Keratinocyte (primary cell): ENCODE results near the gene ADAM15. TPM values are rescaled to one million over a fixed set of nuclear protein-coding genes. Genes with fewer than 3 reads are reported as not detected.

Source experiments
- DNase-seq: peaks from one replicate; pipeline ENCODE4 v3.0.0-alpha.2; 2011; ENCODE audit warnings: low read depth, missing footprints, low spot score
- FAIRE-seq: peaks from 2 replicates; lab custom pipeline; 2011; peaks lifted over from hg19 to GRCh38; lab: Jason Lieb, UNC
- H2AFZ ChIP-seq: 2 replicates; pipeline ENCODE4 v1.6.0; 2012; ENCODE audit warnings: low read length, control low read depth, inconsistent platforms; ENCODE audit not compliant: control insufficient read depth
- H3K27ac ChIP-seq: 2 replicates; pipeline ENCODE4 v1.5.1; 2011; ENCODE audit warnings: low read length; ENCODE audit not compliant: control insufficient read depth, insufficient read depth
- H3K27me3 ChIP-seq: 3 replicates; pipeline ENCODE4 v1.6.0; 2011; ENCODE audit warnings: low read length; ENCODE audit not compliant: control insufficient read depth, insufficient read depth; ENCODE audit errors: extremely low read depth
- H3K36me3 ChIP-seq, 2 experiments: 2 replicates in 1 of 2; 3 replicates in 1 of 2; pipeline ENCODE4 v1.5.1; 2011; ENCODE audit warnings: low read length in 2 of 2, mild to moderate bottlenecking in 1 of 2; ENCODE audit not compliant: control insufficient read depth in 2 of 2, insufficient read depth in 2 of 2; ENCODE audit errors: extremely low read depth in 1 of 2
- H3K4me1 ChIP-seq: 3 replicates; pipeline ENCODE4 v1.5.1; 2011; ENCODE audit warnings: low read length; ENCODE audit not compliant: control insufficient read depth, insufficient read depth; ENCODE audit errors: extremely low read depth
- H3K4me2 ChIP-seq: 3 replicates; pipeline ENCODE4 v1.6.0; 2011; ENCODE audit warnings: low read depth, low read length; ENCODE audit not compliant: control insufficient read depth, insufficient read depth; ENCODE audit errors: extremely low read depth
- H3K4me3 ChIP-seq, 3 experiments: fragments of 200-600 bp in 1 of 3; sonication (generic) in 1 of 3; 2 replicates in 2 of 3; 3 replicates in 1 of 3; pipeline ENCODE4 v1.5.1; 2011 to 2016; ENCODE audit warnings: low read length in 3 of 3, mild to moderate bottlenecking in 3 of 3, control low read depth in 2 of 3, inconsistent platforms in 1 of 3, low read depth in 1 of 3, mixed read lengths in 1 of 3, mixed run types in 1 of 3, moderate library complexity in 1 of 3; ENCODE audit not compliant: control insufficient read depth in 2 of 3, insufficient read depth in 2 of 3; ENCODE audit errors: extremely low read depth in 1 of 3
- H3K79me2 ChIP-seq: 2 replicates; pipeline ENCODE4 v1.6.0; 2012; ENCODE audit warnings: low read length; ENCODE audit not compliant: control insufficient read depth, insufficient read depth
- H3K9ac ChIP-seq: 3 replicates; pipeline ENCODE4 v1.6.0; 2011; ENCODE audit warnings: low read length; ENCODE audit not compliant: control insufficient read depth, insufficient read depth; ENCODE audit errors: extremely low read depth
- H3K9me1 ChIP-seq: 3 replicates; pipeline ENCODE4 v1.6.0; 2011; ENCODE audit warnings: low read length; ENCODE audit not compliant: control insufficient read depth, insufficient read depth; ENCODE audit errors: extremely low read depth
- H3K9me3 ChIP-seq: 2 replicates; pipeline ENCODE4 v1.5.1; 2012; ENCODE audit warnings: low read depth, low read length; ENCODE audit not compliant: control insufficient read depth
- H4K20me1 ChIP-seq: 3 replicates; pipeline ENCODE4 v1.6.0; 2011; ENCODE audit warnings: low read length; ENCODE audit not compliant: control insufficient read depth, insufficient read depth; ENCODE audit errors: extremely low read depth
- CTCF ChIP-seq, 3 experiments: IDR thresholded peaks in 1 of 3; conservative IDR thresholded peaks in 1 of 3; optimal IDR thresholded peaks in 1 of 3; 2 replicates in 2 of 3; 3 replicates in 1 of 3; pipeline versions ENCODE3 to v1.5.1; 2011; ENCODE audit warnings: low read length in 3 of 3, mild to moderate bottlenecking in 3 of 3, moderate library complexity in 2 of 3, control low read depth in 1 of 3, inconsistent platforms in 1 of 3; ENCODE audit not compliant: insufficient read depth in 2 of 3; ENCODE audit errors: extremely low read depth in 1 of 3
- EZH2 ChIP-seq: IDR thresholded peaks from one replicate; pipeline ENCODE4 v1.6.1; 2012; ENCODE audit warnings: inconsistent platforms, mild to moderate bottlenecking, low read length, moderate library complexity
- dilution Hi-C: fragments of 300-500 bp; cut with MboI; formaldehyde crosslinking; loops from one replicate; pipeline ENCODE4 v1.7.0; 2020; ENCODE audit warnings: low sequenced_read_pairs; ENCODE audit not compliant: extremely low pct_ligation_motif_present
- polyA plus RNA-seq, 5 experiments: library from polyadenylated mRNA; depleted of rRNA in 3 of 5; stranded (reverse) in 3 of 5; stranded (forward) in 1 of 5; unstranded in 1 of 5; fragments of >200 nt; gene quantifications; 1 replicate in 1 of 5; 2 replicates in 3 of 5; 3 replicates in 1 of 5; pipeline versions ENCODE4 v1.2.1 to v1.2.3, GENCODE V29; 2011 to 2012; ENCODE audit warnings: missing spikeins in 2 of 5, low read depth in 1 of 5, low replicate concordance in 1 of 5

The ADAM15 gene
- polyA plus RNA-seq, 1 donor (not counting 4 experiments of a cell fraction or from before 2014, with no cell fraction given) = 131 TPM

GRCh38 chr1:155044365-155044764 is 6.8 kb upstream of the ADAM15 start:
- H3K9ac ChIP-seq = no peak overlapping the region
- H2AFZ ChIP-seq = no peak overlapping the region
- no peak overlapping the region for H3K4me2 ChIP-seq
- H3K9me3 ChIP-seq = no peaks in the 10 kb centered on the region
- H3K27me3 ChIP-seq = no peaks in the 10 kb centered on the region
- H3K79me2 ChIP-seq = no peaks in the 10 kb centered on the region
- no peak overlapping the region for H3K4me3 ChIP-seq
- H3K27ac ChIP-seq = no peak overlapping the region
- no peak for DNase-seq
- TF ChIP-seq EZH2 = no peak
- no peak for TF ChIP-seq CTCF (optimal IDR thresholded peaks at IDR 0.05 in 1 of 3, IDR thresholded peaks at IDR 0.05 in 1 of 3, conservative IDR thresholded peaks at IDR 0.05 in 1 of 3; ENCODE audit: extremely low read depth in 1 of 3, insufficient read depth in 2 of 3, low read length in 3 of 3)
- H3K36me3 ChIP-seq = no peaks in the 10 kb centered on the region
- H4K20me1 ChIP-seq = no peaks in the 10 kb centered on the region
- H3K4me1 ChIP-seq = peaks cover 15% of the 10 kb centered on the region
- dilution Hi-C loops = no loop called here
- FAIRE-seq = no peak
- H3K9me1 ChIP-seq = no peaks in the 10 kb centered on the region

GRCh38 chr1:155044812-155045657 is 6.1 kb upstream of the ADAM15 start:
- H3K4me2 ChIP-seq = peak overlapping the region; percentile 34

More at GRCh38 chr1:155044812-155045657, 6.1 kb upstream of the ADAM15 start:
- TF ChIP-seq CTCF (optimal IDR thresholded peaks at IDR 0.05 in 1 of 3, IDR thresholded peaks at IDR 0.05 in 1 of 3, conservative IDR thresholded peaks at IDR 0.05 in 1 of 3; ENCODE audit: extremely low read depth in 1 of 3, insufficient read depth in 2 of 3, low read length in 3 of 3) (peak in 2 of 3 experiments; percentile 78 to 79), EZH2 (no peak)
- Histone ChIP-seq H3K9me1 (no peaks in the 10 kb centered on the region), H4K20me1 (no peaks in the 10 kb centered on the region), H3K9me3 (no peaks in the 10 kb centered on the region), H3K27ac (no peak overlapping the region), H2AFZ (no peak overlapping the region), H3K4me1 (peaks cover 20% of the 10 kb centered on the region), H3K9ac (no peak overlapping the region), H3K4me3 (no peak overlapping the region), H3K36me3 (no peaks in the 10 kb centered on the region), H3K79me2 (no peaks in the 10 kb centered on the region), H3K27me3 (no peaks in the 10 kb centered on the region)
- FAIRE-seq = peak; percentile 51
- no peak for DNase-seq
- dilution Hi-C loops = no loop called here
